CD1c-positive myeloid dendritic cell (primary cell): Measurements from ENCODE around the gene SDHAF3.
"Not testable (repeated sequence)": the region's sequence is repeated elsewhere in the genome, so short reads cannot be mapped to it uniquely, and the experiment has no call there.

ENCODE experiments used
- DNase-seq: peaks from one replicate; pipeline ENCODE4 v3.0.0-alpha.2; 2016; ENCODE audit errors: extremely low spot score

Gene SDHAF3

GRCh38 chr7:97117372-97118188 is at the start of gene SDHAF3:
SDHAF3 (plus strand) TSS chr7:97117698; CDS start chr7:97117724, 26 bp downstream.
- DNase-seq, result peak; percentile 99

- DNase-seq, result not testable (repeated sequence)
Measured at GRCh38 chr7:97072025-97072424, 45.5 kb upstream of the SDHAF3 start.

DNA sequence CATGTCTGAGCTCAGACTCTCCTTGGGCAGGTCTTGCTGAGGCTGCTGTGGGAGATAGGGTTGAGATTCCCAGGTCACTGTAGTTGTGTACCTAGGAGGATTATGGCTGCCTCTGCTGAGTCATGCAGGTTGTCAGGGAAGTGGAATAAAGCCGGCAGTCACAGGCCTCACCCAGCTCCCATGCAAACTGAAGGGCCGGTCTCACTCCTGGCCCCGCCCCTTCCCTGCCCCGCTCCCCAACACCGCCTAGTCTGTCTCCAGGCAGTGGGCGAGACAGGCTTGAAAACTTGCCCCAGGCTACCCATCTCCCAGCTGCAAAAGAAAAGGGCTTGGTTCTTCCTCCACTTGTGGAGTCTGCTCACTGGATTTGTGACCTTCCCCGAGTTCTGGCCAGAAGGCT is 41.6 kb upstream of the SDHAF3 start:
- no peak for DNase-seq

GRCh38 chr7:97078023-97078969 is 39.2 kb upstream of the SDHAF3 start:
- DNase-seq, result no peak

DNA sequence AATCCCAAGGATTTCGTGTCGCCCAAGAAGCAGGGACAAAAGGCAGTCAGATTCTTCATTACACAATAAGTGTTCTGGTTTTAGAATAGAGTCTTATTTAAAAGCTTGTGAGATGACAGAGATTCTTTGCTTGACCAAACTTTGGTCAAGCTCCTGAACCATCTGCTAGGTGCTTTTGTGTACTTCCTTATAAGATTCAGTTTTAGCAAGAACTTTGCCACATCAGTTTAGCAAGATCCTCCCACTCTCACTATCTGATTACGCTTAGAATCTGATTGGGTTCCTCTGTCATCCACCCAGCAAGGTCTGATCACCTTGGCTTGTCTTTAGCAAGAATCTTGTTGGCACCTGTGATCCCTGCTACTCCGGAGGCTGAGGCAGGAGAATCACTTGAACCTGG is 38.2 kb upstream of the SDHAF3 start:
- DNase-seq, result no peak

GRCh38 chr7:97081521-97082300 is 35.8 kb upstream of the SDHAF3 start:
- no peak for DNase-seq

GRCh38 chr7:97088364-97088763 is 29.1 kb upstream of the SDHAF3 start:
- no peak for DNase-seq

DNA sequence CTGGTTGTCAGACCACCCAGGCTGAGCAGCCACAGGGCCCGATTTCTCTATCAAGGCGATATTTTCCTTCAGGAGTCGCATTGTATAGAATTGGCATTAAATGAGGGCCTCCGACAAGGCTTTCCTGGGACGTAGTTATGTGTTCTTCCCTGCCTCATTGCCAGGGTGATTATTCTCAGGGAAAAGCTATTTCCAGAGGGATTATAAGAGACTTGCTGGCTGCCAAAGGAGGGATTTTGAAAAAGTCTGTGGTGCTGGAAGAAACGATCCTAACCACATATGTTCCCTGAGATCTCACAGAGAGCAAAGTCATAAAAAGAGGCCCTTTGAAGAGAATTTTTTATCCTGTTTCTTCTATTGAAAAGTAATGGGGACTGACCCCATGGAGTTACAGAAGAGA is 27.7 kb upstream of the SDHAF3 start:
- DNase-seq, result no peak

GRCh38 chr7:97090761-97091353 is 26.6 kb upstream of the SDHAF3 start:
- DNase-seq, result no peak

DNA sequence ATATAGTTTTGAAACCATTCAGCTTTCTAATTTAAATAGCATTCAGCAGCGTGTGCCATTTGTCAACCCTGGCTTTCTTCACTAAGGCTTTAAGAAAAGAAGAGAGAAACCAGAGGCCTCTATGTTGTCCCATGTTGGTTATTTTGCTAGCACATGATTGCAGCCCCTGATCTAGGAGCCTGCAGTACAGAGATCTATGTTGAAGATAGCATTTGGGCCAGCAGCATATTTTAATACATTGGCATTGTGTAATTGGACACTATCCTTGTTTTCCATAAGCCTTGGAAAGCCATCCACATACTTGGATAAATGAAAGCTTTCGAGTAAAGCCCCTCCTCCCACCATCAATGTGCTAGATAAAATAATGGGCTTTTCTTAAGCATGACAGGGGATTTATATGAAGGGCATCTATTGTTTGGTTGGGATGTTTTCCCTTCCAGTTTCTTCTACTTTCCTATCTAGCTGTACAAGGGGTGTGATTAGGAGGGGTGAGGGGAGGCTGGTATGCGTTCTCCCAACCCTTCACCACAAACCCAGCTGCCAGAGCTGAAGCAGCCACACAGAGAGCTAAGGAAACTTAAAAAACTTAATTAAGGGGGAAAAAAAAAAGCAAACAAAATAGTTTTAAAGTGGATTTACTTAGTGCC is 23.1 kb upstream of the SDHAF3 start:
- DNase-seq, result no peak

DNA sequence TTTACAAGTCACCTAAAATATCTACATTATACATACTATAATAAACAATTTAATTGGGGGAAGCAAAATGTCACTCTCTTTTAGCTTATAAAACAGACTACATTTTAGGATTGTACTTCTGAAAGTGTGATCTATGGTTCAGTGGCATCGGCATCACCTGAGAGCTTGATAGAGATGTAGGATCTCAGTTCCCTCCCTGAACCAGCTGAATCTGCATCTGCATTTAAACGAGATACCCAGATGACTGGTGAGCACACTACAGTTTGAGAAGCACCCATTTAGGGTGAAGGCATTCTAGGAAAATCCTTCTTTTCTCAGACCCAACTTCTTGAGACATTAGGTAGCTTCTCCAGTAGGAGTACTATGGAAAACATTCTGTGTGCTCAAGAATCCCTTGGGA is 21.5 kb upstream of the SDHAF3 start:
- DNase-seq, result no peak

- no peak for DNase-seq
Measured at GRCh38 chr7:97096661-97097060, 20.8 kb upstream of the SDHAF3 start.

GRCh38 chr7:97104719-97105238 is 12.7 kb upstream of the SDHAF3 start:
- DNase-seq, result peak; percentile 81

- DNase-seq, result peak; percentile 64
Measured at GRCh38 chr7:97107192-97107800, 10.2 kb upstream of the SDHAF3 start.

DNA sequence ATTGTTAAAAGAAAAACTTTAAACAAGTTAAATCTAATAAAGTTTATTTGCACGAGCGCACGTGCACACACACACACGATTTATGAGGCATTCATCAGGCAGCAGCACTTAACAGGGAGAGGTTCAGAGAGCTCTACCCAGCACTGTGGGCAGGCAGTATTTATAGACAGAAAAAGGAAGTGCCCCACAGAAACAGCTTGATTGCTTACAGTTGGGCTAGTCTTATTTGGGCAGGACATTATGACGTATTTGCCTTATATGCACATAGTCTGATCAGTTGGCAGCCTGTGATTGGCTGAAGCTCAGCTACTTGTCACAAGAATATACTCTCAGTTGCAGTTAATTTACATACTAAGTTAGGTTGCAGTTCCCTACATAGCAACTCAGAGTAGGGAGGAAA is 1.2 kb upstream of the SDHAF3 start:
- peak; percentile 81 for DNase-seq

DNA sequence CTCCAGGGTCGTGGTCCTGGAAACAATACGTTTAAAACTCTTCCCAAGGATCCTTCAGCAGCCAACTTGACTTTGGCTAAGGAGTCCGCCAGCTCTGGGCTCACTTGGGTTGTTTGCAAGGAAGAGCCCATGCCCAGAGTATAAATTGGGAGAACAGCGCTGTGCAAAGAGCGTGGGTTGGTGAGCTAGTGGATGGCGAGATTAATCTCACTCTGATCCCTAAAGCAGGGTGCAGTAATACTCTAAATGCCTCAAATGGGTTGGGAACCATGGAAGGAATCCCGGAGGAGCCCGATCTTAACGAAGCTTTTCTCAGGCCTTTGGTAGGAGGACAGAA is 495 bp upstream of the SDHAF3 start:
- DNase-seq, result peak; percentile 2

- DNase-seq, result no peak
Measured at GRCh38 chr7:97118306-97118917, 914 bp downstream of the SDHAF3 start.

GRCh38 chr7:97119747-97120146 is 2.2 kb downstream of the SDHAF3 start:
- DNase-seq, result no peak

DNA sequence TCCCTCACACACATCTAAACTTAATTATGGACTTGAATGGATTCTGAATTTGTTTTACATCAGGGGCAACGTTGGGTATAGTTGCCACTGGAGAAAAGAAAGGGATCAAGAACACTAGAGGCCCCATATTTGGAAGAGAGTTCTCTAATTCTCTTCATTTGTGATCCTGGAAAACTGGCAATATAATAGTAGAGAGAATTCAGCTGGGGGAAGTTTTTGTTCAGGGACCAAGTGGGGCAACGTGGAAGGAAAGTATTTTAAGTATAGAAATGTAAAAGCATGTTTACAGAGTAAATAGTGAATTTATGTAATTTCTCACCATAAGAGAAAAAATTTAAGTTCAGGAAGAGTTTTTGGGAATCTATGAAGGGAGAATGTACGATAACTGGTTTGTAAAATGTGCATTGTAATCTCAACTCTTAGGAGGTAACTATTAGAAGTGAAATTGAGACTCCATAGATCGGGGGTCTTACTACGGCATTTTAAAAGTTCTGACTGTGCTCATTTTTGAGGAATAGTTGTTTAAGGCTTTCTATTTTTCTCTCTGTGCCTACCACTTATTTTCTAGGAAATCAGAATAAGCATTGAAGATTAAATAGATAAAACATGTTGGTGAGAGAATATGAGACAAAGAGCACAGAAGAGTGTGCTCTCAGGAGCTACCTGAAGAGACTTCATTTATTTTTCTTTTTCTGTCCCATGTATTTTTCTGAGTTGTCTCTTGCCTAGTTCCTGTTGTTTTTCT is 3.4 kb downstream of the SDHAF3 start:
- DNase-seq, result no peak
